HepG2 (cell line): Measurements from ENCODE around the gene ZBP1. TPM values are rescaled to one million over a fixed set of nuclear protein-coding genes. Genes with fewer than 3 reads are reported as not detected.
A peak's percentile ranks its signal among the peaks of the same experiment; 100 is the strongest.

Source experiments
- ARHGAP35 ChIP-seq: sonication (generic); formaldehyde crosslinking; IDR thresholded peaks from 2 replicates; pipeline ENCODE4 v1.9.0; 2022; ENCODE audit warnings: mild to moderate bottlenecking, inconsistent platforms, moderate library complexity, missing genetic modification reagents, borderline replicate concordance
- E2F5 ChIP-seq: sonication (generic); formaldehyde crosslinking; conservative IDR thresholded peaks from 2 replicates; pipeline ENCODE4 v1.4.0; 2020; ENCODE audit warnings: missing genetic modification reagents
- ETV5 ChIP-seq: IDR thresholded peaks from 2 replicates; pipeline ENCODE4 v1.6.1; 2018; ENCODE audit warnings: missing biosample characterization, missing genetic modification reagents, inconsistent platforms, borderline replicate concordance
- FOXC1 ChIP-seq: sonication (generic); formaldehyde crosslinking; IDR thresholded peaks from 2 replicates; pipeline ENCODE4 v1.8.0; 2022; ENCODE audit warnings: mild to moderate bottlenecking, missing genetic modification reagents, borderline replicate concordance
- GABPA ChIP-seq, 2 experiments: IDR thresholded peaks; 2 replicates each; pipeline ENCODE4 v1.6.1; 2011 to 2016; ENCODE audit warnings: low read depth in 2 of 2, low read length in 1 of 2, missing biosample characterization in 1 of 2, missing genetic modification characterization in 1 of 2
- GATA4 ChIP-seq: sonication (generic); IDR thresholded peaks from 2 replicates; pipeline ENCODE4 v1.6.1; 2016; ENCODE audit warnings: antibody characterized with exemption, low read depth, borderline replicate concordance
- IRF9 ChIP-seq: sonication (generic); formaldehyde crosslinking; IDR thresholded peaks from 2 replicates; pipeline ENCODE4 v1.8.0; 2022; ENCODE audit warnings: missing genetic modification reagents, mild to moderate bottlenecking, borderline replicate concordance
- MED1 ChIP-seq: sonication (generic); formaldehyde crosslinking; IDR thresholded peaks from 2 replicates; pipeline ENCODE4 v1.4.0; 2020; ENCODE audit warnings: missing genetic modification reagents
- MTF1 ChIP-seq: sonication (generic); formaldehyde crosslinking; IDR thresholded peaks from 2 replicates; pipeline ENCODE4 v1.5.0; 2020; ENCODE audit warnings: missing genetic modification reagents
- NFIC ChIP-seq: IDR thresholded peaks from 2 replicates; pipeline ENCODE4 v1.6.1; 2012; ENCODE audit warnings: mild to moderate bottlenecking, low read length, inconsistent platforms
- POLR2AphosphoS5 ChIP-seq: IDR thresholded peaks from 2 replicates; pipeline ENCODE4 v1.6.1; 2012; ENCODE audit warnings: low read depth, low read length
- RNF2 ChIP-seq: fragments of 450-650 bp; conservative IDR thresholded peaks from 2 replicates; pipeline ENCODE4 v1.6.1; 2016; ENCODE audit warnings: low read depth
- ZBTB34 ChIP-seq: sonication (generic); formaldehyde crosslinking; IDR thresholded peaks from 2 replicates; pipeline ENCODE4 v1.8.0; 2022; ENCODE audit warnings: mild to moderate bottlenecking, missing genetic modification reagents
- ZNF256 ChIP-seq: sonication (generic); formaldehyde crosslinking; conservative IDR thresholded peaks from 2 replicates; pipeline ENCODE4 v1.4.0; 2020; ENCODE audit warnings: missing genetic modification reagents
- ZNF33A ChIP-seq: sonication (generic); formaldehyde crosslinking; IDR thresholded peaks from 2 replicates; pipeline ENCODE4 v1.5.1; 2020; ENCODE audit warnings: missing genetic modification reagents, mild to moderate bottlenecking, moderate library complexity, borderline replicate concordance
- ZNF460 ChIP-seq: sonication (generic); formaldehyde crosslinking; IDR thresholded peaks from 2 replicates; pipeline ENCODE4 v1.5.1; 2020; ENCODE audit warnings: missing genetic modification reagents, mild to moderate bottlenecking, borderline replicate concordance
- ZNF562 ChIP-seq: sonication (generic); formaldehyde crosslinking; IDR thresholded peaks from 2 replicates; pipeline ENCODE4 v1.8.0; 2022; ENCODE audit warnings: missing genetic modification reagents, borderline replicate concordance
- ZNF704 ChIP-seq: sonication (generic); formaldehyde crosslinking; IDR thresholded peaks from 2 replicates; pipeline ENCODE4 v1.8.1; 2023; ENCODE audit warnings: mild to moderate bottlenecking, inconsistent platforms, moderate library complexity, missing genetic modification reagents, borderline replicate concordance
- polyA plus RNA-seq, 8 experiments: library from polyadenylated mRNA; depleted of rRNA in 3 of 8; stranded (reverse) in 7 of 8; unstranded in 1 of 8; fragments of >200 nt; fragmentation: Illumina TruSeq in 4 of 8; extraction: Trizol in 4 of 8; gene quantifications; 2 replicates each; pipeline versions ENCODE4 v1.2.1 to v1.2.3, GENCODE V29; 2011 to 2016; ENCODE audit warnings: low read depth in 4 of 8, missing spikeins in 1 of 8, mixed read lengths in 1 of 8; ENCODE audit not compliant: insufficient read depth in 1 of 8
- total RNA-seq, 5 experiments: library from RNA; depleted of rRNA; stranded (reverse); fragments of >200 nt; fragmentation: Illumina TruSeq; extraction: Trizol; gene quantifications; 2 replicates each; pipeline ENCODE4 v1.2.3, GENCODE V29; 2016; ENCODE audit warnings: low read depth in 1 of 5
- TF ChIP-seq, protein P1 (sequence below): sonication (generic); formaldehyde crosslinking; IDR thresholded peaks from 2 replicates; pipeline ENCODE4 v1.4.0; 2020; ENCODE audit warnings: mild to moderate bottlenecking, low read depth, missing genetic modification reagents
- TF ChIP-seq, protein P2 (sequence below): sonication (generic); formaldehyde crosslinking; IDR thresholded peaks from 2 replicates; pipeline ENCODE4 v1.8.0; 2023; ENCODE audit warnings: mild to moderate bottlenecking, missing genetic modification reagents

The ZBP1 gene
- total and polyA plus RNA-seq, 2 of the 13 experiments (the other 11 are each of a cell fraction or from before 2014, with no cell fraction given) = not detected

- TF ChIP-seq ZNF704 (CRISPR knock-in tag) (no peak), POLR2AphosphoS5 (peak; percentile 57; the same call in 1 of the 2 replicates), E2F5 (CRISPR knock-in tag) (no peak), ZNF562 (CRISPR knock-in tag) (no peak), MED1 (CRISPR knock-in tag) (no peak), ZNF460 (CRISPR knock-in tag) (no peak), GATA4 (no peak), MTF1 (no peak), GABPA (IDR thresholded peaks at IDR 0.05; ENCODE audit: low read depth, low read length) (no peak), GABPA (CRISPR knock-in tag; IDR thresholded peaks at IDR 0.05; ENCODE audit: low read depth) (0 out of 2 replicates have a peak, but pooled peaks have one; percentile 4), ARHGAP35 (CRISPR knock-in tag) (no peak), ZBTB34 (CRISPR knock-in tag) (no peak), IRF9 (no peak), NFIC (0 out of 2 replicates have a peak, but pooled peaks have one; percentile 20), ETV5 (CRISPR knock-in tag) (no peak), ZNF256 (CRISPR knock-in tag) (no peak), FOXC1 (CRISPR knock-in tag) (no peak), ZNF33A (CRISPR knock-in tag) (no peak), RNF2 (no peak)
- TF ChIP-seq, protein P1, sequence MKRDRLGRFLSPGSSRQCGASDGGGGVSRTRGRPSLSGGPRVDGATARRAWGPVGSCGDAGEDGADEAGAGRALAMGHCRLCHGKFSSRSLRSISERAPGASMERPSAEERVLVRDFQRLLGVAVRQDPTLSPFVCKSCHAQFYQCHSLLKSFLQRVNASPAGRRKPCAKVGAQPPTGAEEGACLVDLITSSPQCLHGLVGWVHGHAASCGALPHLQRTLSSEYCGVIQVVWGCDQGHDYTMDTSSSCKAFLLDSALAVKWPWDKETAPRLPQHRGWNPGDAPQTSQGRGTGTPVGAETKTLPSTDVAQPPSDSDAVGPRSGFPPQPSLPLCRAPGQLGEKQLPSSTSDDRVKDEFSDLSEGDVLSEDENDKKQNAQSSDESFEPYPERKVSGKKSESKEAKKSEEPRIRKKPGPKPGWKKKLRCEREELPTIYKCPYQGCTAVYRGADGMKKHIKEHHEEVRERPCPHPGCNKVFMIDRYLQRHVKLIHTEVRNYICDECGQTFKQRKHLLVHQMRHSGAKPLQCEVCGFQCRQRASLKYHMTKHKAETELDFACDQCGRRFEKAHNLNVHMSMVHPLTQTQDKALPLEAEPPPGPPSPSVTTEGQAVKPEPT (CRISPR knock-in tag) = no peak
- TF ChIP-seq, protein P2, sequence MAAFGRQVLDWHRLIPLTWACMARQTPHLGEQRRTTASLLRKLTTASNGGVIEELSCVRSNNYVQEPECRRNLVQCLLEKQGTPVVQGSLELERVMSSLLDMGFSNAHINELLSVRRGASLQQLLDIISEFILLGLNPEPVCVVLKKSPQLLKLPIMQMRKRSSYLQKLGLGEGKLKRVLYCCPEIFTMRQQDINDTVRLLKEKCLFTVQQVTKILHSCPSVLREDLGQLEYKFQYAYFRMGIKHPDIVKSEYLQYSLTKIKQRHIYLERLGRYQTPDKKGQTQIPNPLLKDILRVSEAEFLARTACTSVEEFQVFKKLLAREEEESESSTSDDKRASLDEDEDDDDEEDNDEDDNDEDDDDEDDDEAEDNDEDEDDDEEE (CRISPR knock-in tag) = no peak
These were observed 53.8 kb downstream of the ZBP1 start (continued) for GRCh38 chr20:57566399-57566798.
